AG04450 (cell line): ENCODE data around the gene BRAF. TPM values are rescaled to one million over a fixed set of nuclear protein-coding genes. Genes with fewer than 3 reads are reported as not detected.

Experiments used
- CTCF ChIA-PET: fragments of 300-600, 350-600 bp; formaldehyde crosslinking; extraction: SDS; loops from one replicate; lab custom pipeline; 2022; ENCODE audit warnings: antibody characterized with exemption, inconsistent platforms; lab: Charles Lee
- POLR2A ChIA-PET: fragments of 350-600 bp; formaldehyde crosslinking; extraction: SDS; loops from one replicate; lab custom pipeline; 2021; ENCODE audit warnings: antibody characterized with exemption, inconsistent platforms; lab: Yijun Ruan, JAX
- DNase-seq: peaks from one replicate; pipeline ENCODE4 v3.0.0-alpha.2; 2011; ENCODE audit warnings: low read depth, low spot score
- H3K27ac ChIP-seq: one replicate; pipeline ENCODE4 v1.5.1; 2012; ENCODE audit warnings: low read depth, low read length, control low read depth
- H3K27me3 ChIP-seq: one replicate; pipeline ENCODE4 v1.6.0; 2012; ENCODE audit warnings: low read length; ENCODE audit not compliant: control insufficient read depth, insufficient read depth
- H3K4me3 ChIP-seq: 2 replicates; pipeline ENCODE4 v1.5.1; 2011; ENCODE audit warnings: mild to moderate bottlenecking, low read depth, low read length, control low read depth
- H3K9me3 ChIP-seq: 2 replicates; pipeline ENCODE4 v1.5.1; 2012; ENCODE audit warnings: low read length; ENCODE audit not compliant: control insufficient read depth, insufficient read depth
- CTCF ChIP-seq: IDR thresholded peaks from 2 replicates; pipeline ENCODE4 v1.5.1; 2011; ENCODE audit warnings: low read depth, low read length, control low read depth, inconsistent platforms
- polyA plus RNA-seq: library from polyadenylated mRNA; depleted of rRNA; stranded (reverse); fragments of >200 nt; gene quantifications from 2 replicates; pipeline ENCODE4 v1.2.3, GENCODE V29; 2011

The BRAF gene
- polyA plus RNA-seq, 1 experiment, result 19.3 TPM

GRCh38 chr7:140738280-140738679, 186.4 kb downstream of the BRAF start:
- no peak for TF ChIP-seq CTCF
- POLR2A ChIA-PET, result no interaction called here
- H3K4me3 ChIP-seq, result no peak overlapping the region
- CTCF ChIA-PET, result interaction anchor here (1.7 kb wide), 2 partner anchors 12 to 72 kb away, joined by 5 to 7 read pairs; no protein-coding TSS in a partner anchor
- no peak overlapping the region for H3K27ac ChIP-seq
- no peaks in the 10 kb centered on the region for H3K9me3 ChIP-seq
- no peaks in the 10 kb centered on the region for H3K27me3 ChIP-seq
- no peak for DNase-seq

GRCh38 chr7:140734729-140735128, 190.0 kb downstream of the BRAF start:
- ChIA-PET CTCF (interaction anchor here (1.3 kb wide), 1 partner anchor 799 kb away, joined by 3 read pairs; no protein-coding TSS in a partner anchor), POLR2A (no interaction called here)
- Histone ChIP-seq H3K27me3 (no peaks in the 10 kb centered on the region), H3K27ac (no peak overlapping the region), H3K9me3 (no peaks in the 10 kb centered on the region), H3K4me3 (no peak overlapping the region)
- no peak for TF ChIP-seq CTCF
- no peak for DNase-seq

GRCh38 chr7:140734096-140734495, 190.6 kb downstream of the BRAF start:
- Histone ChIP-seq H3K27me3 (no peaks in the 10 kb centered on the region), H3K27ac (no peak overlapping the region), H3K9me3 (no peaks in the 10 kb centered on the region), H3K4me3 (no peak overlapping the region)
- no peak for TF ChIP-seq CTCF
- ChIA-PET POLR2A (no interaction called here), CTCF (no interaction called here)
- no peak for DNase-seq

GRCh38 chr7:140732416-140732815, 192.3 kb downstream of the BRAF start:
- no peak overlapping the region for H3K4me3 ChIP-seq
- ChIA-PET CTCF (no interaction called here), POLR2A (no interaction called here)
- TF ChIP-seq CTCF, result no peak
- no peak overlapping the region for H3K27ac ChIP-seq
- H3K9me3 ChIP-seq, result no peaks in the 10 kb centered on the region
- H3K27me3 ChIP-seq, result no peaks in the 10 kb centered on the region
- no peak for DNase-seq

- TF ChIP-seq CTCF, result peak; percentile 51
- Histone ChIP-seq H3K27me3 (no peaks in the 10 kb centered on the region), H3K27ac (no peak overlapping the region), H3K4me3 (no peak overlapping the region), H3K9me3 (no peaks in the 10 kb centered on the region)
- CTCF ChIA-PET, result interaction anchor here (0.6 to 1.5 kb wide), 14 partner anchors 12 to 928 kb away, joined by 3 to 7 read pairs (median 4); no protein-coding TSS in a partner anchor
- no peak for DNase-seq
- POLR2A ChIA-PET, result no interaction called here
Measured at GRCh38 chr7:140726281-140726680, 198.4 kb downstream of the BRAF start.
